DOHH2 (cell line): Measurements from ENCODE around the gene KLHL6.
"Not testable (repeated sequence)": the region's sequence is repeated elsewhere in the genome, so short reads cannot be mapped to it uniquely, and the experiment has no call there.

Source experiments
- H3F3A ChIP-seq: fragments of 200-600 bp; sonication (generic), shearing (Covaris generic); 2 replicates; pipeline ENCODE4 v1.6.0; 2016; ENCODE audit warnings: antibody characterized with exemption, mild to moderate bottlenecking; ENCODE audit not compliant: control insufficient read depth, insufficient read depth
- H3K27ac ChIP-seq: fragments of 200-600 bp; sonication (generic); 2 replicates; pipeline ENCODE4 v1.5.1; 2014; ENCODE audit warnings: low read depth, mild to moderate bottlenecking, low read length, moderate library complexity
- H3K27me3 ChIP-seq: fragments of 200-600 bp; sonication (generic); 2 replicates; pipeline ENCODE4 v1.6.1; 2014; ENCODE audit warnings: mild to moderate bottlenecking, low read length, mixed read lengths; ENCODE audit not compliant: control insufficient read depth
- H3K36me3 ChIP-seq: fragments of 200-600 bp; sonication (generic); 2 replicates; pipeline ENCODE4 v1.6.1; 2014; ENCODE audit warnings: mild to moderate bottlenecking, low read length, moderate library complexity, mixed read lengths; ENCODE audit not compliant: control insufficient read depth
- H3K4me1 ChIP-seq: fragments of 200-600 bp; sonication (generic); 2 replicates; pipeline ENCODE4 v1.6.1; 2014; ENCODE audit warnings: mild to moderate bottlenecking, low read length, mixed read lengths; ENCODE audit not compliant: control insufficient read depth
- H3K4me2 ChIP-seq: fragments of 200-600 bp; sonication (generic); 2 replicates; pipeline ENCODE4 v1.6.0; 2014; ENCODE audit warnings: mild to moderate bottlenecking, low read length, moderate library complexity
- H3K4me3 ChIP-seq: fragments of 200-600 bp; sonication (generic); 2 replicates; pipeline ENCODE4 v1.5.1; 2014; ENCODE audit warnings: mild to moderate bottlenecking, low read length, mixed read lengths
- H3K79me2 ChIP-seq: fragments of 200-600 bp; sonication (generic); 2 replicates; pipeline ENCODE4 v1.6.1; 2014; ENCODE audit warnings: mild to moderate bottlenecking, low read length, mixed read lengths; ENCODE audit not compliant: control insufficient read depth
- H3K9me2 ChIP-seq: fragments of 200-600 bp; sonication (generic); replicated peaks from 2 replicates; pipeline ENCODE4 v1.6.1; 2014; ENCODE audit warnings: mild to moderate bottlenecking, low read length, mixed read lengths; ENCODE audit not compliant: control insufficient read depth
- H3K9me3 ChIP-seq: fragments of 200-600 bp; sonication (generic); 2 replicates; pipeline ENCODE4 v1.6.1; 2014; ENCODE audit warnings: antibody characterized with exemption, low read length, mixed read lengths; ENCODE audit not compliant: control insufficient read depth, insufficient read depth
- H4K20me1 ChIP-seq: fragments of 200-600 bp; sonication (generic); 2 replicates; pipeline ENCODE4 v1.6.0; 2014; ENCODE audit warnings: low read depth, mild to moderate bottlenecking, antibody characterized with exemption, low read length, moderate library complexity; ENCODE audit not compliant: control insufficient read depth, insufficient read depth
- CTCF ChIP-seq: fragments of 200-600 bp; sonication (generic); IDR thresholded peaks from one replicate; pipeline ENCODE4 v1.5.1; 2014; ENCODE audit warnings: antibody characterized with exemption, mild to moderate bottlenecking, low read depth, low read length; ENCODE audit not compliant: poor library complexity, severe bottlenecking
- EZH2phosphoT487 ChIP-seq: fragments of 200-600 bp; sonication (generic); IDR thresholded peaks from 2 replicates; pipeline ENCODE4 v1.6.1; 2017; ENCODE audit warnings: borderline replicate concordance, mild to moderate bottlenecking, antibody characterized with exemption, low read length, moderate library complexity, mixed read lengths

The KLHL6 gene

DNA sequence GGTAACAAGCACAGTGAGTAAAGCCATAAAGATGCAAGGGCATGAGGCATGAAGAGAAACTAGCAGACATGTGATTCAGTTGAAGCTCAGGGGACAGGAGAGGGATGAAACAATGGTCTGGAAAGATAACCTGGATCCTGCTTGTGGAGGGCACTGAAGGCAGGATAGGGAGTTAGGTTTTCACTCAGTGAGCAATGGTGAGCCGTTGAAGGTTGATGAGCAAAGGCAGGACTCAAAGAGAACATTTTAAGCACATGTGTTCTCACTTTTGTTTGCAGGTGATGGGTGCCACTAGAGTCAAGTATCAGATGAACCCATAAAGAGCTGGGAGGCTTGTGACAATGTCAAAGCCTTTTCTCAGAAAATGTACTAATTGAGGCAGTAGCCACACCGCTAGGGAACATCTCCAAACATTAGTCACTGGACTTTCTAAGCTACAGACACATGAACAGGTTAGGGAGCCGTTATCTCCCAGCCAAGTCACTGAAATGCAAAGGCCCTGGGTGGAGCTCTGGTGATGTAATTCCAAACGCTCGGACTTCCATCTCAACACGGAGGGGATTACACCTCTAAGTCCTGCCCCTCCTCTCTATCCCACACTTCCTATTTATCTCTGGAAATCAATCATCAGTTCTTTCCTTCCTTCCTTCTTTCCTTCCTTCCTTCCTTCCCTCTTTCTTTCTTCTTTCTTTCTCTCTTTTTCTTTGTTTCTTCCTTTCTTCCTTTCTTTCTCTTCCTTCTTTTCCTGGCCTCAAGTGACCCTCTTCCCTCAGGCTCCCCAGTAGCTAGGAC lies 22.7 kb downstream of the KLHL6 start:
- Histone ChIP-seq H3K9me2 (no peaks in the 10 kb centered on the region), H3K36me3 (peaks cover 74% of the 10 kb centered on the region), H3F3A (0 out of 2 replicates have a peak, but pooled peaks cover 7% of the 10 kb centered on the region), H4K20me1 (no peaks in the 10 kb centered on the region), H3K9me3 (no peaks in the 10 kb centered on the region), H3K4me2 (peak overlapping the region; percentile 21; the same call in 1 of the 2 replicates), H3K4me1 (peaks cover 94% of the 10 kb centered on the region), H3K79me2 (peaks cover 98% of the 10 kb centered on the region), H3K4me3 (no peak overlapping the region), H3K27me3 (no peaks in the 10 kb centered on the region), H3K27ac (peak overlapping the region; percentile 29)
- no peak for TF ChIP-seq EZH2phosphoT487
- no peak for TF ChIP-seq CTCF

GRCh38 chr3:183529717-183530116 lies 25.8 kb downstream of the KLHL6 start:
- Histone ChIP-seq H3F3A (0 out of 2 replicates have a peak, but pooled peaks cover 6% of the 10 kb centered on the region), H3K4me3 (no peak overlapping the region), H3K79me2 (peaks cover 98% of the 10 kb centered on the region), H3K9me3 (no peaks in the 10 kb centered on the region), H3K4me1 (peaks cover 88% of the 10 kb centered on the region), H3K9me2 (no peaks in the 10 kb centered on the region), H3K27ac (no peak overlapping the region), H4K20me1 (no peaks in the 10 kb centered on the region), H3K27me3 (no peaks in the 10 kb centered on the region), H3K36me3 (peaks cover 84% of the 10 kb centered on the region), H3K4me2 (no peak overlapping the region)
- TF ChIP-seq CTCF (no peak), EZH2phosphoT487 (no peak)

GRCh38 chr3:183529185-183529584 lies 26.3 kb downstream of the KLHL6 start:
- H3K36me3 ChIP-seq, result peaks cover 87% of the 10 kb centered on the region
- peaks cover 98% of the 10 kb centered on the region for H3K79me2 ChIP-seq
- H4K20me1 ChIP-seq, result no peaks in the 10 kb centered on the region
- H3K4me1 ChIP-seq, result peaks cover 84% of the 10 kb centered on the region
- TF ChIP-seq CTCF, result no peak
- H3F3A ChIP-seq, result 0 out of 2 replicates have a peak, but pooled peaks cover 4% of the 10 kb centered on the region
- H3K27ac ChIP-seq, result no peak overlapping the region
- no peaks in the 10 kb centered on the region for H3K9me2 ChIP-seq
- H3K4me3 ChIP-seq, result no peak overlapping the region
- no peaks in the 10 kb centered on the region for H3K27me3 ChIP-seq
- no peak overlapping the region for H3K4me2 ChIP-seq
- H3K9me3 ChIP-seq, result no peaks in the 10 kb centered on the region

DNA sequence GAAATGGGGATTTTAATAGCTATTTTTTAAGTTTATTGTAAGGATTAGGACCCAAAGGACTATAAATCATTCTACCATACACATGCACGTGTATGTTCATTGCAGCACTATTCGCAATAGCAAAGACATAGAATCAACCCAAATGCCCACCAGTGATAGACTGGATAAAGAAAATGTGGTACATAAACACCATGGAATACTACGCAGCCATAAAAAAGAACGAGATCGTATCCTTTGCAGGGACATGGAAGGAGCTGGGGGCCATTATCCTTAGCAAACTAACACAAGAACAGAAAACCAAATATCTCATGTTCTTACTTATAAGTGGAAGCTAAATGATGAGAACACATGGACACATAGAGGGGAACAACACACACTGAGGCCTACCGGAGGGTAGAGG lies 26.7 kb downstream of the KLHL6 start:
- not testable (repeated sequence) for H3K9me3 ChIP-seq, H3K4me3 ChIP-seq, H3F3A ChIP-seq, H3K9me2 ChIP-seq, H3K27ac ChIP-seq, H4K20me1 ChIP-seq, H3K27me3 ChIP-seq
- Histone ChIP-seq H3K4me1 (peaks cover 79% of the 10 kb centered on the region), H3K79me2 (peaks cover 98% of the 10 kb centered on the region), H3K4me2 (peak overlapping the region; percentile 36; the same call in 1 of the 2 replicates), H3K36me3 (peaks cover 90% of the 10 kb centered on the region)
